Osteocyte (in vitro differentiated cells): ENCODE results near the gene PRKCH. TPM values are rescaled to one million over a fixed set of nuclear protein-coding genes. Genes with fewer than 3 reads are reported as not detected.

ENCODE experiments used
- DNase-seq: peaks from one replicate; pipeline ENCODE4 v3.0.0; 2021; ENCODE audit warnings: mixed read lengths; ENCODE audit not compliant: unreplicated experiment; ENCODE audit errors: extremely low spot score
- H3K27ac Mint-ChIP-seq: one replicate; pipeline ENCODE4 v1.8.0; 2021; ENCODE audit warnings: mild to moderate bottlenecking, mixed read lengths; ENCODE audit not compliant: unreplicated experiment
- H3K27me3 Mint-ChIP-seq: one replicate; pipeline ENCODE4 v1.8.0; 2021; ENCODE audit warnings: mixed read lengths; ENCODE audit not compliant: unreplicated experiment
- H3K36me3 Mint-ChIP-seq: one replicate; pipeline ENCODE4 v1.8.0; 2021; ENCODE audit warnings: mixed read lengths; ENCODE audit not compliant: unreplicated experiment
- H3K4me1 Mint-ChIP-seq: one replicate; pipeline ENCODE4 v1.8.0; 2021; ENCODE audit warnings: mixed read lengths; ENCODE audit not compliant: unreplicated experiment
- H3K4me3 Mint-ChIP-seq: one replicate; pipeline ENCODE4 v1.8.0; 2021; ENCODE audit warnings: mild to moderate bottlenecking, moderate library complexity, mixed read lengths; ENCODE audit not compliant: unreplicated experiment
- H3K9me3 Mint-ChIP-seq: one replicate; pipeline ENCODE4 v1.8.0; 2021; ENCODE audit warnings: mixed read lengths; ENCODE audit not compliant: unreplicated experiment
- CTCF ChIP-seq: fragments of 200-600 bp; sonication (generic); IDR thresholded peaks from 2 replicates; pipeline ENCODE4 v1.5.0; 2021; ENCODE audit warnings: antibody characterized with exemption, mild to moderate bottlenecking, moderate library complexity
- total RNA-seq: library from RNA; stranded (reverse); gene quantifications from 2 replicates; pipeline ENCODE4 v1.2.1, GENCODE V29; 2021

The PRKCH gene
- total RNA-seq, 1 donor from 2014 or later, result 10.6 TPM

DNA sequence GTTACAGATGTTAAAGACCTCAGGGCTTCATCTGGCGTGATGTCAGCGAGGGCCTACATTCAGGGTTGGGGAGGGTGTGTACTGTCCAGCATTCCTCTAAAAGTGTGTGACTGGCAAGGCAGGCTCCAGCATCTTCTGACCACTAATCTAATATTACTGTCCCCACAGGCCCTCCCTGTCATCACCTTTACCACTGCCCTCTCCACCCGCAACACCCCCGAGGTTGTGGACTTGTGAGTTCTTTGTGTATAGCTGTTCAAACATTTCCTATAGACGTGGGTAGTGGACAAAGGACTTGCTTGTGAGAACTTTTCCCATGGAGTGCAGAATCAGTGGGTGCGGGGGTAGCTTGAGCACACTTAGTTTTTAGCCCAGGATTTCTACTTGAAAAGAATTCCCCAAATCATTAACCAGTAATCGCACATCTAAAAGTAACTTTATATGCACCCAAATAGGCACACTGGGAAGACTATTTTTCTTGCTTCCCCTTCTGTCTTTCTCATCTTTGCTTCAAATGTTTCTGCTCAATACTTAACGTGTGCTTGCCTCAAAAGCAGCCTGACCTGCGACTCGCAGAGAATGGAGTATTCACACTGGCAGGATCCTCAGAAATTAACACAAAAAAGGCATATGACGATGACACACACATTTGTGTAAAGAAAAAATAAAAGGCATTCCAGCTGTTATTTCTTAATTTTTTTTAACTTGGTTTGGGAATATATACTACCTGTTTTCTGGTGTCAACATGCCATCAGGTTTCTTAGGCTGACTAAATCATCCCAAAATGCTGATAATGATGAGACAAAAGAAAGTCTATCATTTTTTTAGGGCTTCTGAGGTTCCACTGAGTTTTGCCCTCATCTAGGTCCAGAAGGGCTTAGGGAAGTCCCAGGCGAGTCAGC lies 215.5 kb downstream of the PRKCH start:
- no peak overlapping the region for H3K4me3 Mint-ChIP-seq
- no peak for TF ChIP-seq CTCF
- no peaks in the 10 kb centered on the region for H3K9me3 Mint-ChIP-seq

DNA sequence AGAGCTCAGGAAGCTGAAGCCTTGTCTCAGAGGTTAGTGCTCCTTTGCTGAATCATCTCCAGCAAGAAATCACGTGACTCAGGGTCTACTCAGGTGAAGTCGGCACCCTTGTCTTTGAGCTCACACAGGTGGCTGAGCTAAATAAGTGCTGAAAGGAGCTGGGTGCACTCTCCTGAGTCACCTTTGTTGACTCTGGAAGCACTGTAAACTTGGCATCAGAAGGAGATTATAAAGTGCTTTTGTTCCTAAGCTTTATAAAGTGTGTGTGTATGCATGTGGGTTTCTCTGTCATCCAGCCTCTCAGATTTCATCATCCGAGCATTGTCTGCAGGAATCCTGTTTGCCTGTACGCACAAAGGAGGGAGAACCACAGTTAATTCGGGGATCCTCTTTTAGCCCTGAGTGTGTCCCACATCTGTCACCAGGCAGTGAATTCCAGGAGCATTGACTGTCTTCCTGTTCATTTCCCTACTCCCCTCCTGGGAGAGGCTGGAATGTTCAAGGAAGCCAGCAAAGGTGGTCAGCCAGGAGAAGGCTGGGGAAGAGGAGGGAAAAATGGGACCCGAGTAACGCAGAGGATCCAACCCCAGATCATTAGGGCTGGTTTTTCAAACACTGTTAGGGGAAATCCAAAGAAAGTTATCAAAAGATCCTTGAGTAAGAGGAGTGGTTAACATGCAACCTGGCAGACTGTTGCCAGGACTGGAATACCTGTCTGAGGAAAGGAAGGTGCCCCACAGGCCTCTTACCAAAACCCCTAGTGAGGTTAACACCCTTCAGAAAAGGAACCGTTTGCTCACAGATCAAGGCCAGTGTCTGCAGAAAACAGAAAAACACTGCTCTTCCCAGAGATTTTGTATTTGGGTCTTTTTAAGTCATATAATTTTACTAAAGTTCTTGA lies 216.4 kb downstream of the PRKCH start:
- no peak for TF ChIP-seq CTCF
- Mint-ChIP-seq H3K9me3 (no peaks in the 10 kb centered on the region), H3K36me3 (no peaks in the 10 kb centered on the region), H3K4me3 (no peak overlapping the region), H3K27ac (peak overlapping the region; percentile 58), H3K4me1 (peaks cover 24% of the 10 kb centered on the region), H3K27me3 (no peaks in the 10 kb centered on the region)
- DNase-seq, result no peak

More for the DNA sequence above, 215.5 kb downstream of the PRKCH start:
- Mint-ChIP-seq H3K27ac (peak overlapping the region; percentile 58), H3K4me1 (peaks cover 23% of the 10 kb centered on the region), H3K36me3 (no peaks in the 10 kb centered on the region), H3K27me3 (no peaks in the 10 kb centered on the region)
- no peak for DNase-seq

DNA sequence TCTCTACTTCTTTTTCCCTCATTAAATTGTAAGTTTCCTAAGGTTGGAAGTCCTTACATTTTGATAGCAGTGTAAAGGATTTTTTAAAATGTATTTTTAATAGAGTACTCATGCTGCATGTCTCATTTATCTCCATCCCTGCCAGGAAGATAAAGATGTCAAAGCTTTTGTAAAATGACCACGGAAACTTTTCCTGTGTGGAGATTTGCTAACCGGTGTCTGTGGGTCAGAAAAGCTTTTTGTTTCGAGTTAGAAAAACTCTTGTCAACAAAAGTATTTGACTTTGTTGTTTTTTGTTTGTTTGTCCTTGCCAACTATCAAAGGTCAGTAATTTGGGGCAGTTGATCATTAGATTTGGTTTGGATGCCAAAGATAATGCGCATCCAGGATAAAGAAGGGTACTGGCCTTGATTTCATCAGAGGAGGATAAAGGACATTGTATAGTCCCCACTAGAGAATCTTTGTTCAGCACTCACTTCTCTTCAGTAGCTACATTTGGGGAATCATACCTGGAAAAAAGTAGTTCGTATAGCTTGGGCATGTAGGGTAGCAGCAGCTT lies 217.2 kb downstream of the PRKCH start:
- Mint-ChIP-seq H3K36me3 (no peaks in the 10 kb centered on the region), H3K9me3 (no peaks in the 10 kb centered on the region), H3K4me1 (peaks cover 29% of the 10 kb centered on the region), H3K27ac (no peak overlapping the region), H3K27me3 (no peaks in the 10 kb centered on the region), H3K4me3 (no peak overlapping the region)
- no peak for TF ChIP-seq CTCF
- DNase-seq, result no peak

- no peak for TF ChIP-seq CTCF
- no peaks in the 10 kb centered on the region for H3K9me3 Mint-ChIP-seq
- H3K27ac Mint-ChIP-seq, result no peak overlapping the region
- no peak overlapping the region for H3K4me3 Mint-ChIP-seq
- H3K27me3 Mint-ChIP-seq, result no peaks in the 10 kb centered on the region
- no peaks in the 10 kb centered on the region for H3K36me3 Mint-ChIP-seq
- DNase-seq, result no peak
- H3K4me1 Mint-ChIP-seq, result peaks cover 33% of the 10 kb centered on the region
Measured at GRCh38 chr14:61539631-61540030, 218.3 kb downstream of the PRKCH start.
